H1 (cell line): ENCODE measurements around the gene ANKMY2. TPM values are rescaled to one million over a fixed set of nuclear protein-coding genes. Genes with fewer than 3 reads are reported as not detected.

ENCODE experiments used
- CTCF ChIP-seq, 3 experiments: IDR thresholded peaks; 1 replicate in 2 of 3; 2 replicates in 1 of 3; pipeline versions ENCODE4 v1.5.1 to v1.6.1; 2011; ENCODE audit warnings: low read length in 3 of 3, mild to moderate bottlenecking in 3 of 3, inconsistent platforms in 2 of 3, low read depth in 1 of 3, moderate library complexity in 1 of 3; ENCODE audit not compliant: insufficient read depth in 1 of 3; ENCODE audit errors: control extremely low read depth in 1 of 3
- MAX ChIP-seq: IDR thresholded peaks from 2 replicates; pipeline ENCODE4 v1.6.1; 2012; ENCODE audit warnings: inconsistent platforms
- polyA plus RNA-seq, 7 experiments: library from polyadenylated mRNA; depleted of rRNA in 3 of 7; stranded (reverse) in 5 of 7; unstranded in 2 of 7; fragments of >200 nt in 5 of 7; fragments of 200-250 nt in 2 of 7; gene quantifications; 1 replicate in 5 of 7; 2 replicates in 1 of 7; 4 replicates in 1 of 7; pipeline versions ENCODE4 v1.2.1 to v1.2.3, GENCODE V29; 2011 to 2013; ENCODE audit warnings: missing spikeins in 2 of 7, mixed read lengths in 2 of 7
- total RNA-seq: library from RNA; stranded (reverse); fragmentation: NEBNext Ultra II Directional; extraction: Animal tissue kit (Norgen Biotek cat#: 25700); gene quantifications from 2 replicates; pipeline ENCODE4 v1.2.1, GENCODE V29; 2021

Gene ANKMY2
- total and polyA plus RNA-seq, 2 of the 8 experiments (the other 6 are each of a cell fraction or from before 2014, with no cell fraction given) = 5.2 to 9.3 TPM

- no peak for TF ChIP-seq CTCF (IDR thresholded peaks at IDR 0.05; ENCODE audit: control extremely low read depth in 1 of 3, insufficient read depth in 1 of 3, low read depth in 1 of 3, low read length in 3 of 3)
- no peak for TF ChIP-seq MAX
Measured at GRCh38 chr7:16627236-16627635, 18.3 kb downstream of the ANKMY2 start (continued).
